OCI-LY3 (cell line): ENCODE results near the gene MTHFD1.

Source experiments
- H2AFZ ChIP-seq: fragments of 200-600, 300-600 bp; shearing (Covaris generic); 2 replicates; pipeline ENCODE4 v1.6.0; 2014; ENCODE audit warnings: antibody characterized with exemption, low read depth, low read length
- H3K27ac ChIP-seq: fragments of 200-600, 300-600 bp; sonication (generic); 2 replicates; pipeline ENCODE4 v1.5.1; 2014; ENCODE audit warnings: mild to moderate bottlenecking, low read length, moderate library complexity, mixed read lengths
- H3K27me3 ChIP-seq: fragments of 200-600, 300-600 bp; sonication (generic); 2 replicates; pipeline ENCODE4 v1.6.1; 2014; ENCODE audit warnings: low read depth, low read length, mixed read lengths
- H3K36me3 ChIP-seq: fragments of 200-600, 300-600 bp; sonication (generic); replicated peaks from 2 replicates; pipeline ENCODE3; 2014; ENCODE audit warnings: low read depth, low read length, mixed read lengths
- H3K4me1 ChIP-seq: fragments of 300-600, 200-600 bp; sonication (generic); 2 replicates; pipeline ENCODE4 v1.6.1; 2014; ENCODE audit warnings: low read length, mixed read lengths
- H3K4me2 ChIP-seq: fragments of 200-600, 300-600 bp; sonication (generic); 2 replicates; pipeline ENCODE4 v1.6.1; 2014; ENCODE audit warnings: low read length, mixed read lengths
- H3K4me3 ChIP-seq: fragments of 300-600, 200-600 bp; sonication (generic); 2 replicates; pipeline ENCODE4 v1.5.1; 2014; ENCODE audit warnings: antibody characterized with exemption, mild to moderate bottlenecking, low read length, moderate library complexity
- H3K79me2 ChIP-seq: fragments of 300-600, 200-600 bp; shearing (Covaris generic); 2 replicates; pipeline ENCODE4 v1.6.1; 2014; ENCODE audit warnings: mild to moderate bottlenecking, low read length, mixed read lengths
- H3K9ac ChIP-seq: fragments of 300-600, 200-600 bp; shearing (Covaris generic); 2 replicates; pipeline ENCODE4 v1.6.0; 2014; ENCODE audit warnings: mild to moderate bottlenecking, low read length, moderate library complexity
- H3K9me3 ChIP-seq: fragments of 200-600, 300-600 bp; shearing (Covaris generic); 2 replicates; pipeline ENCODE4 v1.6.1; 2014; ENCODE audit warnings: low read length, mixed read lengths; ENCODE audit not compliant: insufficient read depth
- H4K20me1 ChIP-seq: fragments of 200-600, 300-600 bp; sonication (generic); 2 replicates; pipeline ENCODE4 v1.6.1; 2016; ENCODE audit warnings: low read length, mixed read lengths; ENCODE audit not compliant: insufficient read depth
- CTCF ChIP-seq: fragments of 200-600, 300-600 bp; sonication (generic); IDR thresholded peaks from 2 replicates; pipeline ENCODE4 v1.5.1; 2014; ENCODE audit warnings: antibody characterized with exemption, low read length, low read depth
- EZH2phosphoT487 ChIP-seq: fragments of 200-600 bp; shearing (Covaris generic); IDR thresholded peaks from 2 replicates; pipeline ENCODE4 v1.6.1; 2018; ENCODE audit warnings: antibody characterized with exemption, mixed run types, low read depth

The MTHFD1 gene

GRCh38 chr14:64421166-64421565 lies 33.0 kb downstream of the MTHFD1 start:
- Histone ChIP-seq H3K36me3 (peaks cover 74% of the 10 kb centered on the region), H3K9ac (no peak overlapping the region), H4K20me1 (no peaks in the 10 kb centered on the region), H3K27me3 (no peaks in the 10 kb centered on the region), H3K79me2 (no peaks in the 10 kb centered on the region), H3K4me2 (no peak overlapping the region), H3K4me1 (no peaks in the 10 kb centered on the region), H3K4me3 (no peak overlapping the region), H3K27ac (no peak overlapping the region), H3K9me3 (no peaks in the 10 kb centered on the region), H2AFZ (no peak overlapping the region)
- TF ChIP-seq CTCF = no peak
- no peak for TF ChIP-seq EZH2phosphoT487

GRCh38 chr14:64422005-64422404 lies 33.9 kb downstream of the MTHFD1 start:
- no peak overlapping the region for H3K27ac ChIP-seq
- no peak overlapping the region for H3K4me2 ChIP-seq
- H3K36me3 ChIP-seq = peaks cover 68% of the 10 kb centered on the region
- no peaks in the 10 kb centered on the region for H3K79me2 ChIP-seq
- H3K9me3 ChIP-seq = no peaks in the 10 kb centered on the region
- H3K4me3 ChIP-seq = no peak overlapping the region
- no peaks in the 10 kb centered on the region for H3K27me3 ChIP-seq
- no peaks in the 10 kb centered on the region for H4K20me1 ChIP-seq
- H3K4me1 ChIP-seq = no peaks in the 10 kb centered on the region
- no peak overlapping the region for H3K9ac ChIP-seq
- no peak overlapping the region for H2AFZ ChIP-seq
- TF ChIP-seq EZH2phosphoT487 (no peak), CTCF (no peak)

DNA sequence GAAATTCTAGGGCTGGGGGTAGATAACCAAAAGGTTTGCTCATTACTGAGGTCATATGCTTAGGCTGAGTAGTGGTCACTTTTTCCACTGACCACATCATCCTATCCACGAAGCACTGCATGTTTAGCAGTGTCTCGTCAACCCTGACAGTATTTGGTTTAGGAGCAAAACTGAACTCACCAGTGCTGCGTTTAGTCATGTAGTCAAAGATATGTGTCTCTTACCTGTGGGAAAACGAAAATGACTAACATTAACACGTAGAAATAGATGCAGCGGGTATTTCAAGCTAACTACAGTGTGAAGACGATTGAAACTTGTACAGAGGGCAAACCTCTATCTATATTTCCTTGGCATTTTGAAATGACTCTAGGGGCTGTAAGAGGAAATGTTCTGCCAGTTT lies 34.6 kb downstream of the MTHFD1 start:
- Histone ChIP-seq H4K20me1 (no peaks in the 10 kb centered on the region), H3K27me3 (no peaks in the 10 kb centered on the region), H3K9me3 (no peaks in the 10 kb centered on the region), H3K27ac (no peak overlapping the region), H3K4me2 (no peak overlapping the region), H3K9ac (no peak overlapping the region), H3K79me2 (no peaks in the 10 kb centered on the region), H3K4me3 (no peak overlapping the region), H3K4me1 (no peaks in the 10 kb centered on the region), H3K36me3 (peaks cover 68% of the 10 kb centered on the region), H2AFZ (no peak overlapping the region)
- no peak for TF ChIP-seq CTCF
- TF ChIP-seq EZH2phosphoT487 = no peak

GRCh38 chr14:64423987-64424386 lies 35.8 kb downstream of the MTHFD1 start:
- no peaks in the 10 kb centered on the region for H3K79me2 ChIP-seq
- no peaks in the 10 kb centered on the region for H3K9me3 ChIP-seq
- H3K36me3 ChIP-seq = peaks cover 66% of the 10 kb centered on the region
- H3K4me1 ChIP-seq = no peaks in the 10 kb centered on the region
- no peaks in the 10 kb centered on the region for H4K20me1 ChIP-seq
- no peak overlapping the region for H3K9ac ChIP-seq
- H3K27me3 ChIP-seq = no peaks in the 10 kb centered on the region
- no peak overlapping the region for H3K27ac ChIP-seq
- no peak overlapping the region for H2AFZ ChIP-seq
- H3K4me2 ChIP-seq = no peak overlapping the region
- TF ChIP-seq CTCF (no peak), EZH2phosphoT487 (no peak)
- H3K4me3 ChIP-seq = no peak overlapping the region
